Measurements from ENCODE around the gene ZNF593.

Gene ZNF593

DNA sequence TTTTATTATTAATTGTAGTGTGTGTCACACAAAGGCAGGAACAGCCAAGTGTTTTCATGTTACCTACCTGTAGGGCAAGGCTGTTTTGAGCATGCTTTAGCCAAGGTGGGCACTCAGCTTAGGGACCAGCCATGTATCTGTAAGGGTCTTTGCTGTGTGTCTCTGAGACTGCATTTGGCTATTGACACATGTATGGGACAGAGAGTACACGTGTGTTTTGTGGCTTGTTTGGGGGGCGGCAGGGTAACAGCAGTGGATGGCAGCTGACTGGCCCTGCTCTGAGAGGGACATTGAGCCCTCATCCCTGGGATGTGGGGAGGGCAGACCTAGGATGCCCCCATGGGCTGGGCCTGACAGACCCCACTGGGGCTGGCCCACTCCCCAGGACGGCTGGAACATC is 27.6 kb downstream of the ZNF593 start:
- Histone ChIP-seq H3K27ac (ENCODE audit: low read depth, low read length) (no peak overlapping the region), H3K27me3 (ENCODE audit: control insufficient read depth in 1 of 2, insufficient read depth in 2 of 2, low read length in 2 of 2) (no peaks in the 10 kb centered on the region), H3K4me1 (ENCODE audit: insufficient read depth, low read length) (no peaks in the 10 kb centered on the region), H3K4me3 (ENCODE audit: low read depth in 1 of 2, low read length in 2 of 2) (no peak overlapping the region), H3K36me3 (ENCODE audit: insufficient read depth, low read length) (no peaks in the 10 kb centered on the region), H3K9ac (ENCODE audit: low read length) (no peak overlapping the region), H3K9me3 (ENCODE audit: low read length) (no peaks in the 10 kb centered on the region)

DNA sequence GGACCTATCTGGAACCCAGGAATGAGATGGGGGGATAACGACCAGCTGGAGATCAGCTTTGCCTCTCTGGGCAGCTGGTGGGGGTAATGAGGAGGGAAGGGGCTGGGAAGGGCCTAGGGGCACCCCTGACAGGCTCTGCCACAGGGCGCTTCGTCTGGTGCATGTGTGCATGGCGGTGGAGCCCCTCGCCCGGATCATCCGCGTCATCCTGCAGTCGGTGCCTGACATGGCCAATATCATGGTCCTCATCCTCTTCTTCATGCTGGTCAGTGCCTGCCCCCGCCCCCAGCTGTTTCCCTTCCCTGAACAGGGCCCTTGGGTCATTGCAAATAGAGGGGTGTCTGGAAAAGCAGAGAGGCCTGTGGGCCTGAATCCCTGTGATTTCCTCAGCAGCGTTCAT is 28.1 kb downstream of the ZNF593 start:
- Histone ChIP-seq H3K36me3 (ENCODE audit: insufficient read depth, low read length) (no peaks in the 10 kb centered on the region), H3K4me3 (ENCODE audit: low read depth in 1 of 2, low read length in 2 of 2) (no peak overlapping the region), H3K27me3 (ENCODE audit: control insufficient read depth in 1 of 2, insufficient read depth in 2 of 2, low read length in 2 of 2) (peaks cover 0 to under 1% of the 10 kb centered on the region in 2 donors), H3K9ac (ENCODE audit: low read length) (no peak overlapping the region), H3K9me3 (ENCODE audit: low read length) (no peaks in the 10 kb centered on the region), H3K4me1 (ENCODE audit: insufficient read depth, low read length) (no peaks in the 10 kb centered on the region), H3K27ac (ENCODE audit: low read depth, low read length) (no peak overlapping the region)

DNA sequence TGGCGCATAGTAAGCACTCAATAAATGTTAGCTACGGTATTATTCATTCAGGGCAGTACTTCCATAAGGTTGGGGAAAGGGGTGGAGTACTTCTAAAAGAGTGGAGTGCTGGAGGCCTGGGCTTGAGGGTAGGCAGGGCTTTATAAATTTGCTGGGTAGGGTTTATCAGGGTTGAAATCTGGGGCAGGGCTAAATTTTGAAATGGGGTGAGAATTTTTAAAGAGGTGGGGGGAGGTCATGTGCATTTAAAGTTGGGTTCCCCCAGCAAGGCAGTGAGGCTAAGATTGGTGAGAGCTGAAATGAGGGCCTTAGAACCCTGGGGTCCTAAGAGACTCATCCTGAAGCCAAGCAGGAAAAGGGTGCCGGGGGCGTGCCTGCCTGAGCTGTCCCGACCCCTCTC is 30.7 kb downstream of the ZNF593 start:
- Histone ChIP-seq H3K4me3 (ENCODE audit: low read depth in 1 of 2, low read length in 2 of 2) (no peak overlapping the region), H3K9me3 (ENCODE audit: low read length) (no peaks in the 10 kb centered on the region), H3K4me1 (ENCODE audit: insufficient read depth, low read length) (no peaks in the 10 kb centered on the region), H3K27ac (ENCODE audit: low read depth, low read length) (no peak overlapping the region), H3K27me3 (ENCODE audit: control insufficient read depth in 1 of 2, insufficient read depth in 2 of 2, low read length in 2 of 2) (peaks cover 0 to 4% of the 10 kb centered on the region in 2 donors), H3K36me3 (ENCODE audit: insufficient read depth, low read length) (no peaks in the 10 kb centered on the region), H3K9ac (ENCODE audit: low read length) (no peak overlapping the region)

DNA sequence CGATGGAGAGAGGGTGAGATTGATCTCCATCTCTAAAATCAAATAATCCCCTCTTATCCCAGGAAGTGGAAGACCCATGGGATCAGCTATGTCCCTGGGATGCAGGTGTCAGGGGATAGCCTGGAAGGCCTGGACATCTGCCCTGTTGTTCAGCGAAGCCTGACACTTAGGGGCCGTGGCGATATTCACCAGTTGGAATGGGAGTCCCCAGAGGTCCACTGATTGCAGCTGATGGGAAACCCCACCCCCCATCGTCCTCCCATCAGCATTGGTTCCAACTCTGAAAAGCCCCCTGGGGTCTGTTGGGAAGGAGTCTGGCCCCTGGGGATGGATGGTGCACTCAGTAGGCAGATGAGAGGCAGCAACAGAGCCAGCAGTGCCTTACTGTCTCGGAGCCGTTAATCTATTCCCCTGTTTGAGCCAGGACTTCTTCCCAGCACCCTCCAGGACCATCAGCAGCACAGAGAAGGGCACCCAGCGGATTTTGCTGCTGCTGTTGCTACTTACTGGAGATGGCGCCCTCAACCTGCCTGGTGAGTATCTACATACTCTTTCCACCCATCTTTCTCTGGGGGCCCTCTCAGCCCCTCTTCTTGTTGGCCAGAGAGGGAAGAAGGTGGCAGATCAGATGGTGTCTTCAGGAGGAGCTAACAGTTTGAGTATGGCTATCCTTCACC is 34.1 kb downstream of the ZNF593 start:
- no peaks in the 10 kb centered on the region for H3K36me3 ChIP-seq (ENCODE audit: insufficient read depth, low read length)
- no peak overlapping the region for H3K9ac ChIP-seq (ENCODE audit: low read length)
- no peaks in the 10 kb centered on the region for H3K4me1 ChIP-seq (ENCODE audit: insufficient read depth, low read length)
- no peak overlapping the region for H3K27ac ChIP-seq (ENCODE audit: low read depth, low read length)
- no peaks in the 10 kb centered on the region for H3K9me3 ChIP-seq (ENCODE audit: low read length)
- H3K4me3 ChIP-seq (ENCODE audit: low read depth in 1 of 2, low read length in 2 of 2) = no peak overlapping the region
- peaks cover 0 to 4% of the 10 kb centered on the region in 2 donors for H3K27me3 ChIP-seq (ENCODE audit: control insufficient read depth in 1 of 2, insufficient read depth in 2 of 2, low read length in 2 of 2)

DNA sequence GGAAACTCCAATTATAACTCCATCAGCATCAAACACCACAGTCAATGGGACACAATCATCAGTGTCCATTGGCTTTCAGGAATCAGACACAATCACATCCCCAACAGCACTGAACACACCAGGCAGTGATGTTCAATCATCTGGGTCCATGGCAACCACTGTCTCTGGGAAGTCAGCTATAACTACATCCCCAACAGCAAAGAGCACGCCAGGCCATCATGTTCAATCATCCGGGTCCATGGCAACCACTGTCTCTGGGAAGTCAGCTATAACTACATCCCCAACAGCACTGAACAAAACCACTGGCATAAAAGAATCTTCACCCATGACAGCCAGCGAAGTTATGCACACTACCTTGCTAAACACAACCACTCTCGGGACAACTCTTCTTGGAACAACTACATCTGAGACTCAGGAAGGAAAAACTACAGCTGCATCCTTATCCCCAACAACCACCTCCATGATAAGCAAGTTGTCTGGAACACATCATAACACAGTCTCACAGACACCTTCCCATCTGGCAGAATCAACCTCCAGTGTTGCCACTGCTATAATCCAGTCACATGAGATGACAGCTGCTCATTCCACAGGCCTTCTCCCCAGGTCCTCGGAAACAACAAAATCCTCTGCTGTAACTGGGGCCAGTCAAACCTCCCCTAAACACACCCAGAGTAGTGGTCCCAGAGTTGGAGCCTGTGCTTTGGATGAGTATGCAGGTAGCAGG is 40.6 kb downstream of the ZNF593 start:
- Histone ChIP-seq H3K27ac (ENCODE audit: low read depth, low read length) (no peak overlapping the region), H3K36me3 (ENCODE audit: insufficient read depth, low read length) (no peaks in the 10 kb centered on the region), H3K4me3 (ENCODE audit: low read depth in 1 of 2, low read length in 2 of 2) (no peak overlapping the region), H3K27me3 (ENCODE audit: control insufficient read depth in 1 of 2, insufficient read depth in 2 of 2, low read length in 2 of 2) (no peaks in the 10 kb centered on the region), H3K4me1 (ENCODE audit: insufficient read depth, low read length) (no peaks in the 10 kb centered on the region), H3K9me3 (ENCODE audit: low read length) (no peaks in the 10 kb centered on the region), H3K9ac (ENCODE audit: low read length) (no peak overlapping the region)

DNA sequence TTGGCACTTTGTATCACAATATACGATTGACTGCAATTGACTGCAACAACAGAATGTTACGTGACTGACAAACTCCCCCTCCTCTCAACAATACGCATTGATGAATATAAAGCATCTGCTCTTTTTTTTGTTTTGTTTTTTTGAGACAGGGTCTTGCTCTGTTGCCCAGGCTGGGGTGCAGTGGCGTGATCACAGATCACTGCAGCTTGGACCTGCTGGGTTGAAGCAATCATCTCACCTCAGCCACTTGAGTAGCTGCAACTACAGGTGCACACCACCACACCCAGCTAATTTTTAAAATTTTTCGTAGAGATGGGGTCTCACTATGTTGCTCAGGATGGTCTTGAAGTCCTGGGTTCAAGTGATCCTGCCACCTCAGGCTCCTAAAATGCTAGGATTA is 43.0 kb downstream of the ZNF593 start:
- no peak overlapping the region for H3K9ac ChIP-seq (ENCODE audit: low read length)
- no peaks in the 10 kb centered on the region for H3K9me3 ChIP-seq (ENCODE audit: low read length)
- no peaks in the 10 kb centered on the region for H3K4me1 ChIP-seq (ENCODE audit: insufficient read depth, low read length)
- no peak overlapping the region for H3K27ac ChIP-seq (ENCODE audit: low read depth, low read length)
- no peak overlapping the region for H3K4me3 ChIP-seq (ENCODE audit: low read depth in 1 of 2, low read length in 2 of 2)
- no peaks in the 10 kb centered on the region for H3K36me3 ChIP-seq (ENCODE audit: insufficient read depth, low read length)
- no peaks in the 10 kb centered on the region for H3K27me3 ChIP-seq (ENCODE audit: control insufficient read depth in 1 of 2, insufficient read depth in 2 of 2, low read length in 2 of 2)

DNA sequence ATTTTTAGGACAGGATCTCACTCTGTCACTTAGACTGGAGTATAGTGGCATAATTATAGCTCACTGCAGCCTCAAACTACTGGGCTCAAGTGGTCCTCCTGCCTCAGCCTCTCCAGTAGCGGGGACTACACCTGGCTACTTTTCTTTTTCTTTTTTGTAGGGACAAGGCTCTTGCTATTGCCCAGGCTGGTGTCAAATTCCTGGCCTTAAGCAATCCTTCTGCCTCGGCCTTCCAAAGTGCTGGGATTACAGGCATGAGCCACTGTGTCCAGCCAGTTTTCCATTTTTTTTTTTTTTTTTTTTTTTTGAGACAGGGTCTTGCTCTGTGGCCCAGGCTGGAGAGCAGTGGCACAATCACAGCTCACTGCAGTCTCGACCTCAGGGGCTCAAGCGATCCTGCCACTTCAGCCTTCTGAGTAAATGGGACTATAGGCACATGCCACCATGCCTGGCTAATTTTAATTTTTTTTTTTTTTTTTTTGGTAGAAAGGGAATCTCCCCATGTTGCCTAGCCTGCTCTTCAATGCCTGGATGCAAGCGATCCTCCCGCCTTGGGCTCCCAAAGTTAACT is 43.7 kb downstream of the ZNF593 start:
- H3K27me3 ChIP-seq (ENCODE audit: control insufficient read depth in 1 of 2, insufficient read depth in 2 of 2, low read length in 2 of 2) = no peaks in the 10 kb centered on the region
- H3K4me1 ChIP-seq (ENCODE audit: insufficient read depth, low read length) = no peaks in the 10 kb centered on the region
- H3K27ac ChIP-seq (ENCODE audit: low read depth, low read length) = no peak overlapping the region
- no peaks in the 10 kb centered on the region for H3K9me3 ChIP-seq (ENCODE audit: low read length)
- H3K36me3 ChIP-seq (ENCODE audit: insufficient read depth, low read length) = no peaks in the 10 kb centered on the region
- no peak overlapping the region for H3K4me3 ChIP-seq (ENCODE audit: low read depth in 1 of 2, low read length in 2 of 2)
- no peak overlapping the region for H3K9ac ChIP-seq (ENCODE audit: low read length)

DNA sequence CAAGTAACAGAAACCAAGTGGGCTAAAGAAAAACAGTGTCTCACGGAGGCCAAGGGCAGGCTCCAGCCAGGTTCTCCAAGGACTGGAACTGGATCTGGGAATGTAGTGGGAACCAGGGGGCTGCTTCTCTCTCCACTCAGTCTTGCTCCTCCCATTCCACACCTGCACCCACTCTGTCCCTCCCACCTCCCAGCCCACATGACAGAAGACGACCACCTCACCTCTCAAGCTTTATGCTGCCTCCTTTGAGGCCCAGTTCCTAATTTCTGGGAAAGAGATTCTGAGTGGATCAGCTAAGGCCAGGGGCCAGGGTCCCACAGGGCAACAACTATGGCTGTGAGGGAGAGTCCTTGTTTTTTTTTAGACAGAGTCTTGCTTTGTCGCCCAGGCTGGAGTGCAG is 45.5 kb downstream of the ZNF593 start:
- Histone ChIP-seq H3K4me1 (ENCODE audit: insufficient read depth, low read length) (no peaks in the 10 kb centered on the region), H3K9me3 (ENCODE audit: low read length) (no peaks in the 10 kb centered on the region), H3K27me3 (ENCODE audit: control insufficient read depth in 1 of 2, insufficient read depth in 2 of 2, low read length in 2 of 2) (no peaks in the 10 kb centered on the region), H3K36me3 (ENCODE audit: insufficient read depth, low read length) (no peaks in the 10 kb centered on the region), H3K4me3 (ENCODE audit: low read depth in 1 of 2, low read length in 2 of 2) (no peak overlapping the region), H3K27ac (ENCODE audit: low read depth, low read length) (no peak overlapping the region), H3K9ac (ENCODE audit: low read length) (no peak overlapping the region)

DNA sequence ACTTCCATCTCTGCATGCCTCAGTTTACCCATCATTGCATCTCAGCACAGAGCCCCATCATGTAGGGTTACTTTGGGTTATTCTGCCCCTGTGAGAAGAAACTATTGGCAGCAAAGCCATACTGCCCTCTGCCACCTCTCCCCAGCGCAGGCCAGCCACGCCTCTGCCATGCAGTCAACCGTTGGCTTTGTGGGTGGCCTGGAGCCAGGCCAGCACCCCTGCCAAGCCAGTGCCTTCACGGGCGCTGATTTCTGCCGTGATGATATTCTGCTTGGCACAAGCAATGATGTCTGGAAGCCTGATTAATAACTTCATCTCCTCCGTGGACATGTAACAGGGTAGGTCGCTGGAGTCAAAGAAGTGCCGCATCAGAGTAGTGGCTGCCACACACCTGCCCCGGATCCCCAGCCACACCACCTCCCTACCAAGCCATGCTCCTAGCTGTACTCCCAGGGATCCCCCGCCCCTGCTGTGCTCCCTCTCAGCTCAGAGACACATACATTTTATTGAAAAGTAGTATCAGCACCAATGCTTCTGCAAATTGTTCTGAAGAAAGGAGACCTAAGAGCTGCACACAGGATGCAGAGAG is 49.3 kb downstream of the ZNF593 start:
- Histone ChIP-seq H3K4me3 (ENCODE audit: low read depth in 1 of 2, low read length in 2 of 2) (no peak overlapping the region), H3K4me1 (ENCODE audit: insufficient read depth, low read length) (no peaks in the 10 kb centered on the region), H3K9ac (ENCODE audit: low read length) (no peak overlapping the region), H3K27me3 (ENCODE audit: control insufficient read depth in 1 of 2, insufficient read depth in 2 of 2, low read length in 2 of 2) (no peaks in the 10 kb centered on the region), H3K36me3 (ENCODE audit: insufficient read depth, low read length) (no peaks in the 10 kb centered on the region), H3K27ac (ENCODE audit: low read depth, low read length) (no peak overlapping the region), H3K9me3 (ENCODE audit: low read length) (no peaks in the 10 kb centered on the region)
